ENCODE results near the gene RACGAP1.

- no peak for TF ChIP-seq CTCF (conservative IDR thresholded peaks at IDR 0.05; ENCODE audit: low read depth, low read length)
- no peak for TF ChIP-seq EZH2phosphoT487 (IDR thresholded peaks at IDR 0.05; ENCODE audit: borderline replicate concordance, low read length)
Measured at GRCh38 chr12:49956663-49957569, 68.4 kb downstream of the RACGAP1 start.

All from PC-3 (cell line).